ENCODE measurements around the gene GPR137C. TPM values are rescaled to one million over a fixed set of nuclear protein-coding genes. Genes with fewer than 3 reads are reported as not detected.

GPR137C gene
- total RNA-seq, 1 experiment from 2014 or later: 4.3 TPM

- H3K9me3 Mint-ChIP-seq: no peaks in the 10 kb centered on the region
- Histone ChIP-seq H3K27ac (ENCODE audit: insufficient read length, low read depth, low read length) (no peak overlapping the region), H2BK20ac (ENCODE audit: low read depth, low read length, poor library complexity, severe bottlenecking) (no peak overlapping the region), H2AFZ (ENCODE audit: low read length) (no peak overlapping the region), H3K56ac (ENCODE audit: insufficient read length, low read depth, low read length) (no peak overlapping the region), H3K9me3 (ENCODE audit: control insufficient read depth, low read depth, low read length) (no peaks in the 10 kb centered on the region), H3K14ac (ENCODE audit: insufficient read depth, low read length) (no peak overlapping the region), H3K23me2 (ENCODE audit: insufficient read length, low read depth, low read length, poor library complexity, severe bottlenecking) (no peaks in the 10 kb centered on the region), H2BK12ac (ENCODE audit: insufficient read length, low read depth, low read length) (no peak overlapping the region), H4K8ac (replicated peaks; ENCODE audit: insufficient read length, low read depth, low read length) (no peak overlapping the region), H3K23ac (ENCODE audit: insufficient read length, low read depth, low read length) (no peak overlapping the region), H3K79me2 (ENCODE audit: insufficient read depth, low read length) (no peaks in the 10 kb centered on the region), H3K9ac (ENCODE audit: extremely low read depth, insufficient read length, low read length) (no peak overlapping the region), H2BK120ac (ENCODE audit: low read depth, low read length, poor library complexity, severe bottlenecking) (no peak overlapping the region), H4K5ac (ENCODE audit: insufficient read length, low read depth, low read length) (no peak overlapping the region), H3K4me1 (ENCODE audit: insufficient read depth, low read length) (no peaks in the 10 kb centered on the region), H3K27me3 (ENCODE audit: insufficient read depth, low read length) (no peaks in the 10 kb centered on the region), H2BK5ac (ENCODE audit: insufficient read length, low read length) (no peak overlapping the region), H3T11ph (ENCODE audit: low read length) (no peak overlapping the region), H4K91ac (ENCODE audit: insufficient read length, low read depth, low read length) (no peak overlapping the region), H2BK15ac (ENCODE audit: low read depth, low read length) (no peak overlapping the region), H3K79me1 (ENCODE audit: insufficient read depth, low read depth, low read length, poor library complexity, severe bottlenecking) (no peaks in the 10 kb centered on the region), H3K18ac (ENCODE audit: insufficient read length, low read depth, low read length) (no peak overlapping the region), H3K4ac (ENCODE audit: low read depth, low read length) (no peak overlapping the region), H3K4me2 (ENCODE audit: insufficient read depth, insufficient read length, low read length) (no peak overlapping the region), H4K20me1 (ENCODE audit: control insufficient read depth, insufficient read depth, insufficient read length) (no peaks in the 10 kb centered on the region), H2AK5ac (ENCODE audit: insufficient read length, low read length) (no peak overlapping the region)
- TF ChIP-seq CTCF (conservative IDR thresholded peaks at IDR 0.05): no peak
- H3K36me3 Mint-ChIP-seq (ENCODE audit: insufficient read depth in 1 of 3, low read depth in 3 of 3): peaks cover 9 to 33% (median 21%) of the 10 kb centered on the region in 3 experiments; a peak in 6 of 7 replicates
- H3K27me3 Mint-ChIP-seq (ENCODE audit: low read depth): no peaks in the 10 kb centered on the region
- no peak for DNase-seq
- no peak overlapping the region for H3K27ac Mint-ChIP-seq
- no peaks in the 10 kb centered on the region for H3K4me1 Mint-ChIP-seq
- H3K4me3 Mint-ChIP-seq: no peak overlapping the region
- no CpG with 5 or more reads among the region's 1 CpG for WGBS (ENCODE audit: extremely low coverage, insufficient read length, low lambda C conversion rate)
Observed at GRCh38 chr14:52649511-52649910, 96.9 kb downstream of the GPR137C start.

Data from H9 (cell line).